Stomach smooth muscle (tissue), 2 donors: ENCODE measurements around the gene AS3MT.
"Not testable (repeated sequence)": the region's sequence is repeated elsewhere in the genome, so short reads cannot be mapped to it uniquely, and the experiment has no call there.

Source experiments
- H3K27ac ChIP-seq: one replicate; pipeline ENCODE4 v1.7.0; 2013; ENCODE audit warnings: mild to moderate bottlenecking, low read length, inconsistent platforms
- H3K27me3 ChIP-seq, 2 donors: one replicate each; pipeline ENCODE4 v1.7.0; 2013; ENCODE audit warnings: low read length in 2 of 2; ENCODE audit not compliant: insufficient read depth in 2 of 2, control insufficient read depth in 1 of 2
- H3K36me3 ChIP-seq, 2 donors: one replicate each; pipeline ENCODE4 v1.7.0; 2013; ENCODE audit warnings: low read length in 2 of 2; ENCODE audit not compliant: control insufficient read depth in 2 of 2, insufficient read depth in 2 of 2
- H3K4me1 ChIP-seq: one replicate; pipeline ENCODE4 v1.7.0; 2013; ENCODE audit warnings: low read length; ENCODE audit not compliant: control insufficient read depth, insufficient read depth
- H3K4me3 ChIP-seq, 2 donors: one replicate each; pipeline ENCODE4 v1.7.0; 2013; ENCODE audit warnings: low read length in 2 of 2
- H3K9ac ChIP-seq, 2 donors: one replicate each; pipeline ENCODE4 v1.7.0; 2013; ENCODE audit warnings: low read length in 2 of 2, mild to moderate bottlenecking in 1 of 2
- H3K9me3 ChIP-seq, 2 donors: one replicate each; pipeline ENCODE4 v1.7.0; 2013; ENCODE audit warnings: low read length in 2 of 2; ENCODE audit not compliant: control insufficient read depth in 2 of 2
- donor health status: healthy.
- donor health status: Pancreatic carcinoma.

AS3MT gene

GRCh38 chr10:102919992-102920739 lies 50.9 kb downstream of the AS3MT start:
- peak overlapping the region; percentile 28 to 36 for H3K9ac ChIP-seq
- no peak overlapping the region for H3K27ac ChIP-seq
- H3K36me3 ChIP-seq = no peaks in the 10 kb centered on the region
- peaks cover 30% of the 10 kb centered on the region for H3K4me1 ChIP-seq
- no peaks in the 10 kb centered on the region for H3K27me3 ChIP-seq
- no peaks in the 10 kb centered on the region for H3K9me3 ChIP-seq
- peak overlapping the region; percentile 94 to 95 for H3K4me3 ChIP-seq

GRCh38 chr10:102923601-102924000 lies 54.3 kb downstream of the AS3MT start:
- Histone ChIP-seq H3K36me3 (no peaks in the 10 kb centered on the region), H3K9me3 (no peaks in the 10 kb centered on the region), H3K4me3 (no peak overlapping the region), H3K4me1 (peaks cover 21% of the 10 kb centered on the region), H3K27ac (no peak overlapping the region), H3K27me3 (no peaks in the 10 kb centered on the region), H3K9ac (no peak overlapping the region)

GRCh38 chr10:102926842-102927241 lies 57.6 kb downstream of the AS3MT start:
- no peak overlapping the region for H3K9ac ChIP-seq
- no peak overlapping the region for H3K27ac ChIP-seq
- H3K9me3 ChIP-seq = no peaks in the 10 kb centered on the region
- no peaks in the 10 kb centered on the region for H3K27me3 ChIP-seq
- no peaks in the 10 kb centered on the region for H3K36me3 ChIP-seq
- H3K4me3 ChIP-seq = no peak overlapping the region
- no peaks in the 10 kb centered on the region for H3K4me1 ChIP-seq

DNA sequence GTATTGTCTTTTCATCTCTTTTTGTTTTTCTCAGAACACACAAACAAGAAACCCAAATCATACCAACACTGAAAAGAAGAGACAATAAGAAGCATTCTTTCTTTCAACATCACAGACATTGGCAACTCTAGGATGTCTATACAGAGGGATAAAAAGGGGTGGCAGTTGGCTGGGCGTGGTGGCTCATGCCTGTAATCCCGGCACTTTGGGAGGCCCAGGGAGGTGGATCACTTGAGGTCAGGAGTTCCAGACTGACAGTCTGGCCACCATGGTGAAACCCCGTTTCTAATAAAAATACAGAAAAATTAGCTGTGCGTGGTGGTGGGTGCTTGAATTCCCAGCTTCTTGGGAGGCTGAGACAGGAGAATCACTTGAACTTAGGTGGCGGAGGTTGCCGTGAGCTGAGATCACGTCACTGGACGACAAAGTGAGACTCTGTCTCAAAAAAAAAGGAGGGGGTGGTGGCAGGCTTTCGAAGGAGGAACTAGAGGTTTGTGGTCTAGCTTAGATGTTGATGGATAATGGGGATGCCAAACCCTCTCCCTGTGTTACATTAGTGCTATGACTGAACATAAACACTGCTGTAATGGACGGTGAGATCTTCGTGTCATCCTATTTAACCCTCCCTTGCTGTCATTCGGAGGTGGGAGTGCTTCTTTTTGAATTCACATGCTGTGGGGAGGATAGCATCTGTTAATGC lies 58.2 kb downstream of the AS3MT start:
- H3K27me3 ChIP-seq = no peaks in the 10 kb centered on the region
- no peak overlapping the region for H3K9ac ChIP-seq
- H3K4me1 ChIP-seq = no peaks in the 10 kb centered on the region
- no peaks in the 10 kb centered on the region for H3K9me3 ChIP-seq
- no peak overlapping the region for H3K27ac ChIP-seq
- no peaks in the 10 kb centered on the region for H3K36me3 ChIP-seq
- H3K4me3 ChIP-seq = no peak overlapping the region

GRCh38 chr10:102928442-102928841 lies 59.2 kb downstream of the AS3MT start:
- H3K4me3 ChIP-seq, H3K27ac ChIP-seq, H3K27me3 ChIP-seq, H3K9ac ChIP-seq, H3K36me3 ChIP-seq, H3K9me3 ChIP-seq, H3K4me1 ChIP-seq: not testable (repeated sequence)

- H3K4me3 ChIP-seq = no peak overlapping the region
- H3K27ac ChIP-seq = no peak overlapping the region
- no peaks in the 10 kb centered on the region for H3K27me3 ChIP-seq
- no peaks in the 10 kb centered on the region for H3K9me3 ChIP-seq
- no peaks in the 10 kb centered on the region for H3K36me3 ChIP-seq
- H3K4me1 ChIP-seq = no peaks in the 10 kb centered on the region
- no peak overlapping the region for H3K9ac ChIP-seq
Measured at GRCh38 chr10:102930720-102931119, 61.5 kb downstream of the AS3MT start.

- no peak overlapping the region for H3K27ac ChIP-seq
- H3K4me1 ChIP-seq = no peaks in the 10 kb centered on the region
- no peak overlapping the region for H3K9ac ChIP-seq
- no peaks in the 10 kb centered on the region for H3K36me3 ChIP-seq
- no peak overlapping the region for H3K4me3 ChIP-seq
- H3K9me3 ChIP-seq = no peaks in the 10 kb centered on the region
- no peaks in the 10 kb centered on the region for H3K27me3 ChIP-seq
Measured at GRCh38 chr10:102931643-102932042, 62.4 kb downstream of the AS3MT start.

DNA sequence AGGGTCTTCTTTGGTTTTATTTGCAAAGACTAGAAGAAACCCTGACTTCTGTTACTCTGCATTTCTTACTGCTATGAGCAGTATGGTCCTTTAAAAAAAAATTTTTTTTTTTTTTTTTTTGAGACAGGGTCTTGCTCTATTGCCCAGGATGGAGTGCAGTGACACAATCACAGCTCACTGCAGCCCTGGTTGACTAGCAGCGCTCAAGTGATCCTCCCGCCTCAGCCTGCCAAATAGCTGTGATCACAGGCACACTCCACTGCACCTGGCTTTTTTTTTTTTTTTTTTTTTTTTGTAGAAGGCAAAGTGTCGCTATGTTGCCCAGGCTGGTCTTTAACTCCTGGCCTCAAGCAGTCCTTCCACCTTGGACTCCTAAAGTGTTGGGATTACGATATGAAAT lies 66.2 kb downstream of the AS3MT start:
- Histone ChIP-seq H3K27me3 (no peaks in the 10 kb centered on the region), H3K4me3 (no peak overlapping the region), H3K9me3 (no peaks in the 10 kb centered on the region), H3K27ac (no peak overlapping the region), H3K36me3 (no peaks in the 10 kb centered on the region), H3K9ac (no peak overlapping the region), H3K4me1 (no peaks in the 10 kb centered on the region)

DNA sequence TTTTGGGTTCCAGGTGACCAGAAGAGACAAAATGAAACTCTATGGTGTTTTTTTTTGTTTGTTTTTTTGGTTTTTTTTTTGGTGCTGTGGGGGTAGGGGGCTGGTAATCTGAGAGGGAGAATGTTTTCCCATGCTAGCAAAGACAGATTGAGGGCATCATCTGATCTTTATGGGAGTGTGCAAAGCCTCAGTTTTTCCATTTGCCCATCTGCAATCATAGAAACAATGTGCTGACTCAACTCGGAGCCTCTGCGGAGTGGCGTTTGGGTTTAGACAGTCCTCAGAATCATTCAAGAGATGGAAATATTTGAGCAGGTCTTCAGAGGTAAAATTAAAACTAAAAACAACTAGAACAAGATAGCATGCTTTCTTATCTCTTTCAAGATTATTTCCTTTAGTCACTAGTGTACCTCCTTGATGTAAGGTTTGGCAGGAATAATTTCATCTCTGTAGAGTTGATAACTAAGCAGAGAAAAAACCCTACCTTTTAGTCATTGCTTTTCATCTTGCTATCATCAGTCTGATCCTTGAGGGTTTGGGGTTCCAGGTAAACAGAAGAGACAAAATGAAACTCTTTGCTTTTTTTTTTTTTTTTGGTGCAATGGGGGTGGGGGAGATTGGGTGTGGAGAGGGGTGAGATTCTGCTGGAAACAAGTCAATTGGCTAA lies 66.8 kb downstream of the AS3MT start:
- Histone ChIP-seq H3K4me1 (no peaks in the 10 kb centered on the region), H3K27ac (no peak overlapping the region), H3K9me3 (no peaks in the 10 kb centered on the region), H3K36me3 (no peaks in the 10 kb centered on the region), H3K4me3 (no peak overlapping the region), H3K27me3 (no peaks in the 10 kb centered on the region), H3K9ac (no peak overlapping the region)

DNA sequence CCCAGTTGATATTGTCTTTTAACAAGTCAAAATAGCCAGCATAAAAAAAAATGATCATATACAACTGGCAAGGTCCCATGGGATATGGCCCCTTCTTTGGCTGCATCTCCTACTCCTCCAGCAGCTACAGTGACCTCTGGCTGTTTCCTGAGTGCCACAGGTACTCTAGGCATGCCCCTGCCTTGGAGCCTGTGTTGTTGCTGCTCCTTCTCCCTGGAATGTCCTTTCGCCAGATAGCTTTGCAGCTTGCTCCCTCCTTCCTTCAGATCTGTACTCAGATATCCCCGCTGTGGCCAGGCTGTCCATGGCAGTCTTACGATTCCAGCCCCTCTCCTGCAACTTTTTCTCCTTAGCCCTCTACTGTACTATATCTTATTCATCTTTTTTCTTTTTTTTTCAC lies 72.1 kb downstream of the AS3MT start:
- H3K36me3 ChIP-seq = no peaks in the 10 kb centered on the region
- H3K9ac ChIP-seq = no peak overlapping the region
- no peak overlapping the region for H3K27ac ChIP-seq
- no peak overlapping the region for H3K4me3 ChIP-seq
- H3K4me1 ChIP-seq = no peaks in the 10 kb centered on the region
- H3K27me3 ChIP-seq = no peaks in the 10 kb centered on the region
- H3K9me3 ChIP-seq = no peaks in the 10 kb centered on the region

DNA sequence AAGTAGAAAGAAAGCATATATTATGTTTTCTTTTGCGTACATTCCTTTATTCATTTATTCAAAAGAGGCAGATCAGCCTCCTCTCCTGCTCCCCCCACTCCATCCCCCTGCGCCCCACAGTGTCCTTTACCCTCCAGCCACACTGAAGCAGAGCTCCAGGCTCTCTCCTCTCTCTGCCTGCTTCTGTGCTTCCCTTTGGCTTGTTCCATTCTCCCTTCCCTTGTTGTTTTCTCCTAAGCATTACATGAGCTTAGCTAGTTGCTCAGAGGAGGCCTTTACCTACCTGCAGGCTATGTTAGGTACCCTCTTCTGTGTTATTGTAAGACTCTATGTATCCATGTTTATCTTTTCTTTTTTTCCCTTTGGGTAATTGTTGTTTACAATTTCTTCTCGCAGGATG lies 76.2 kb downstream of the AS3MT start:
- H3K9me3 ChIP-seq = no peaks in the 10 kb centered on the region
- H3K4me1 ChIP-seq = no peaks in the 10 kb centered on the region
- H3K36me3 ChIP-seq = no peaks in the 10 kb centered on the region
- no peaks in the 10 kb centered on the region for H3K27me3 ChIP-seq
- H3K4me3 ChIP-seq = no peak overlapping the region
- H3K9ac ChIP-seq = no peak overlapping the region
- no peak overlapping the region for H3K27ac ChIP-seq
